ENCODE results near the gene TFDP3.

TFDP3 gene

DNA sequence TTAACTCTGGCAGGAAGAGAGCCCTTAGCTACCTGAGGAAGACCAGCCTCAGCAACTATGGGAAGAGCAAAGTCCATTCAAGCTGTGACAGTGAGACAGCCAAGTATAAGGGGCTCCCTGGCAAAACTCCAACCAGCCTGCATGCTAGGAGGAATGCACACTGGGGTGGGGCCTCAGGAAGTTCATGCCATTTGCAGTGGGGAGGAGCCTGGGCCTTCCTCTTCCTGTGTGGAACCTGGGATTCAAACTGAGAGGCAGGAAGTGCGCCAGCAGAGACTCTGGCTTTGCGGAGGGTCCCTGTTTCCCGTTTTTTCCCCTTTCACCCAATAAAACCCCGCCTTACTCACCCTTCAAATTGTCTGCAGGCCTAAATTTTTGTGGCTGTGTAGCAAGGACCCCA, 33.0 kb downstream of the TFDP3 start:
- DNase-seq, result no peak

DNA sequence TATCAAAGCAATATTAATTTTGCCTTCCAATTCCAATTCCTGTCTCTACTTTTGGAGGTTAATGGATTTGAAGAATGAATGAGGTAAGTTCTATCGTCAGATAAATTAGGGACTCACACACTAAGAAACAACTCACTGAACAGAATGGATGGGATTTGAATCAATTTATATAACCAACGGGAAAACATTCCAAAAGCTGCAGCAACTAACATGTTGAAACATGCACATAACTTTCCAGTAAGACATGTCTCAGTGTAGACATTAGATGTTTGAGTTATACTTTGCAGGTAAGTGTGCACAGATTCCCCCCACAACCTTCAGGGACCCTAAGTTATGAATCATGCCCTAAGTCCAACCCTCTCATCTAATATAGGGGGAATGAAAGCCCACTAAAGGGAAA, 34.3 kb downstream of the TFDP3 start:
- no peak for DNase-seq

DNA sequence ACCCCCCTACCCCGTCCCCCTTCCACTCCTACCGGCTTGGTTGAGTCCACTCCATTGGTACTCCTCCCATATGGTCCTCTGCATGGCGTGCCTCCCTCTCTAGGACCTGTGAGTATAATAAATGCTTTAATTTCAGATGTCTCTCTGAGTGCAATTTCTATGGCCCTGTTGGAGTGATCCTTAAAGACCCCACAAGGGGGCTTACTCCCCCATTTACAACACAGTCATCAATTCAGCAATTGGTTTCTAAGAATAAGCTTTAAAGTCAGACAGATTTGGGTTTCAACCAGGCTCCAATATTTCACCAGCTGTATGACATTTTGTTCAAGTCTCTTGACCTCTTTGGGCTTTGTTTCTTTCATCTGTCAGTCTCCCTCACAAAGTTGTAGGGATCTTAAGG, 38.7 kb downstream of the TFDP3 start:
- DNase-seq, result no peak

DNA sequence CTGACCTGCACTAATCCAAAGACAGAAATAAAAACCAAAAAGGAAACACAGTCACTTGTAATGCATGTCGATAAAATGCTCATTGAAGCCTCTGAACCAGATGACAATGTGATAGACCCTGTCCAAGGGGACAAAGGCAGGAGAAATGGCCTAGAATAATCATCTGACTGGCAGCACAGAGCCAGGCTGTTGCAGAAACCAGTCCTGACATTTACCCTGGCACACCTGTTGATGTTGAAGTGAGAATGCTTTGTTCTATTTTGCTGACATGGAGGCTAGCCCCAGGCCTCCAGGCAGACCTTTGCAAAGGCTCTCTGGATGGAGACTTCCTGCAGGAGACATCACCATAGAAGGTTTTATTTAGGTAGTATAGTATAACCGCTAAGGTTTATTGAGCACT, 41.0 kb downstream of the TFDP3 start:
- no peak for DNase-seq

DNA sequence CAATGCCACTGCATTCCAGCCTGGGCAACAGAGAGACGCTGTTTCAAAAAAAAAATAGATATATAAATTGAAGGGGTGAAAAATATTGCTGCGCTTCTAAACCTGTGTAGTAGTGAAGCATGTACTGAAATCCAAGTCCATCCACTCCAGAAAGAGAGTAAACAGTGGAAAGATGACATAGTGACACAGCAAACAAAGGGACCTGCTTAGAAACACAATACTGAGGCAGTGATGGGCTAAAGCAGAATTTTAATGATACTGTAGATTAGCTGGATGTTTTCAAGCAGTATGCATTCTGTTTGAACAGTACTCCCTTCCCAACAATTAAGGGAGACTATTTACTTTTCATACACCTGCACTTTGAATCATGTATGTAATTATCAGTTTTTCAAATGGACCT, 42.5 kb downstream of the TFDP3 start:
- no peak for DNase-seq

DNA sequence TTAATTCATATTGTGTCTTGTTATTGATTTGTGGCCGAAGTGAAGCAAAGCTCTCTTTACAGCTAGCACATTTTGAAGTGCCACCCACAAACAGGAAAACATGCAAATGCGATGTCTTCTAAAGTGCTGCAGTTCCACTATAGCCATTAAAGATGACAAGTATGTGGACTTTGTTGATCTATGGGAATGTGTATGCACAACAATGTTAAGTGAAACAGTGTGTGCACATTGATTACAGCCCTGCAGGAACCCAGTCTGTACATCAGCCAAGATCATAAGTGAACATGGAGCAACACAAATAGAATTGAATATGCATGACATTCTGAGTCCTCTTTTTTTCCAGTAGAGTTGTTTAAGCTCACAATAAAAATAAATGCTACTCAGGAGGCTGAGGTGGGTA, 43.0 kb downstream of the TFDP3 start:
- no peak for DNase-seq

DNA sequence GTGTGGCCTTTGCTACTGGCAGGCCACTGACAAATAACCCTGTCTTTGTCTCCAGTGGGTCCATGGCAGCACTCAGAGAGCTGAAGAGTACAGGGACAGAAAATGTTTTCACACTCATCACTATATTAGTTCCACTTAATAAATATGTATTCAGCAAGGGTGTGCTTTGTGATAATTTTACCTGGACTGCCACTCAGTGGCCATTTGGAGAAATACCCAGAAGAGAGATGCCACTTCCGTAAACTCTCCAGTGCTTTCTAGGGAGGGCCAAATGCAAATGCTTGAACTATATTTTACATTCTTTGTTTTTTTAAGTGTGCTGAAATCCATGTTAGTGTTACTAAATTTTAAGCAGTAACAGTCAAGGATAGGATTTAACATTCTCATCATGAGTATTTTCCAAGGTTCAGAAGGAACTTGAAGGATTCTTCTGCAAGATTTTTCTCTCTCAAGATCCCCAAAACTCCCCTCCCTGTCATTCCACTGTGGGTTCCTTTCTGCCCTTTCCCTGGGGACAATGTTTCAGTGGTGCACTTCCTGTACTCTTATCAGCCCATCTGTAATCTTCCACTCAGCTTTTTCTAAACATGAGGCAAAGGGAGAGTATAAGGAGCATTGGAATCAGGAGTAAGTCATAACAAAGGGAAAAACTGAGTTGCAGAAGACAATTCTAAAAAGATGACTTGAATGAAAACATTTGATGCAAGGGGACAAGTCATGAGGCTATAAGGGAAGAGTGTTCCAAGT, 46.0 kb downstream of the TFDP3 start:
- DNase-seq, result no peak

Data from DMS 273 treated with DMSO at 0.1 percent for 48 hours (cell line).